LHCN-M2 (cell line): ENCODE data around the gene TOR4A. TPM values are rescaled to one million over a fixed set of nuclear protein-coding genes. Genes with fewer than 3 reads are reported as not detected.
"Not testable (repeated sequence)": the region's sequence is repeated elsewhere in the genome, so short reads cannot be mapped to it uniquely, and the experiment has no call there.

Source experiments
- DNase-seq: peaks from one replicate; pipeline ENCODE4 v3.0.0-alpha.2; 2012; ENCODE audit warnings: low read depth
- total RNA-seq: library from RNA; depleted of rRNA; stranded (reverse); fragments of >200 nt; gene quantifications from 2 replicates; pipeline ENCODE4 v1.2.3, GENCODE V29; 2014

Gene TOR4A
- total RNA-seq, 1 experiment from 2014 or later: 2.6 TPM

GRCh38 chr9:137316012-137316981 is 38.8 kb downstream of the TOR4A start:
- no peak for DNase-seq

- DNase-seq: no peak
These were observed 39.6 kb downstream of the TOR4A start for GRCh38 chr9:137317021-137317717.

GRCh38 chr9:137317718-137318511 is 40.4 kb downstream of the TOR4A start:
- no peak for DNase-seq

- DNase-seq: no peak
These were observed 41.1 kb downstream of the TOR4A start for GRCh38 chr9:137318602-137319001.

GRCh38 chr9:137319011-137319738 is 41.6 kb downstream of the TOR4A start:
- DNase-seq: peak; percentile 52

GRCh38 chr9:137319739-137320551 is 42.4 kb downstream of the TOR4A start:
- no peak for DNase-seq

- DNase-seq: no peak
These were observed 43.2 kb downstream of the TOR4A start for GRCh38 chr9:137320555-137321384.

- no peak for DNase-seq
These were observed 44.3 kb downstream of the TOR4A start for GRCh38 chr9:137321726-137322361.

- no peak for DNase-seq
These were observed 46.2 kb downstream of the TOR4A start for GRCh38 chr9:137323531-137324331.

- DNase-seq: no peak
These were observed 47.6 kb downstream of the TOR4A start for GRCh38 chr9:137325124-137325523.

GRCh38 chr9:137325799-137326198 is 48.3 kb downstream of the TOR4A start:
- no peak for DNase-seq

- DNase-seq: no peak
These were observed 49.0 kb downstream of the TOR4A start for GRCh38 chr9:137326445-137327065.

GRCh38 chr9:137327641-137328550 is 50.4 kb downstream of the TOR4A start:
- DNase-seq: not testable (repeated sequence)

- DNase-seq: not testable (repeated sequence)
These were observed 52.1 kb downstream of the TOR4A start for GRCh38 chr9:137329590-137329989.

- no peak for DNase-seq
These were observed 53.2 kb downstream of the TOR4A start for GRCh38 chr9:137330689-137331088.

- DNase-seq: no peak
These were observed 54.4 kb downstream of the TOR4A start for GRCh38 chr9:137331929-137332328.
